CD4-positive, alpha-beta T cell treated with Interleukin-6 at 100 ng/mL for 8 hours (primary cell): Measurements from ENCODE around the gene LRFN2.
A peak's percentile ranks its signal among the peaks of the same experiment; 100 is the strongest.

Source experiments
- DNase-seq: peaks from one replicate; pipeline ENCODE4 v3.0.0-alpha.2; 2020; ENCODE audit warnings: mixed read lengths, low spot score

Gene LRFN2

DNA sequence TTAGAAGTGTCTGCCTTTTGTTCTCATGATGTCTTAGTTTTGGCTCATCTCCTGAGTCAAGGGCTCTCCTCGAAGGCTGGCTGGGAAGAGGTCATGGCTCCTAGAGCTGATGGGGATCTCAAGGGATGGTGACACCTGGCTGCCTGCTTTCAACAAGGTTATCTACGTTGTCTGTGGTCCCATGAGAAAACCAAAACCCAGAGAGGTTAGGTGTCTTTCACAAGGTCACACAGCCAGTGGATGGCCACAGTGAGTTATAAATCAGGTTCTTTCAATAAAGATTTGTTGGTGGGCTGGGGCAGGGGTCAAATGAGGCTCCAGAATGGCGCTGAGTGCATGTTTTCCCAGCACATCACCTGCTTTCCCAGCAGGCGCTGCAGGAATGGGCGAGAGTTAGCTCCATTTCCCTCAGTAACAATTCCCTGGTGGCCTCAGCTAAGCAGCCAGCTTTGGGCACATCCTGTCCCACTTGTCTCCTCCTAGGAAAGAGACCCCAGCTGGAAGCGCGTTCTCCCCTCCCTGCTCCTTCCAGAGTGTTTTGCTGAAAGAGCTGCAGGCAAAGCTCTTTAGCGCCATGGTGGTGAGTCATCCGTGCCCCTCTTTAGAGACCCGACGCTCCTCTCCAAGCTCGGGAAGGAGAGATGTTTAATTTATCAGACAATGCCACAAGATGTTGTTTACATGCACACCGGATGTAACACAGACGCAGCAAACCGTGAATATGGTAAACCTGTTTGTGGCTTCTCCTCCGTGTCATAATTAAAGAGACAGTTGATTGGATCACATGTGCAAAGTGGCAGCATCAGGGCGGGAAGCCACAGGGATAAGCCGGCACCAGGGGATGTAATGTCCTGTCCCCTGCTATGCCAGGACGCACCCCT lies 109.7 kb downstream of the LRFN2 start:
- DNase-seq = peak; percentile 2

DNA sequence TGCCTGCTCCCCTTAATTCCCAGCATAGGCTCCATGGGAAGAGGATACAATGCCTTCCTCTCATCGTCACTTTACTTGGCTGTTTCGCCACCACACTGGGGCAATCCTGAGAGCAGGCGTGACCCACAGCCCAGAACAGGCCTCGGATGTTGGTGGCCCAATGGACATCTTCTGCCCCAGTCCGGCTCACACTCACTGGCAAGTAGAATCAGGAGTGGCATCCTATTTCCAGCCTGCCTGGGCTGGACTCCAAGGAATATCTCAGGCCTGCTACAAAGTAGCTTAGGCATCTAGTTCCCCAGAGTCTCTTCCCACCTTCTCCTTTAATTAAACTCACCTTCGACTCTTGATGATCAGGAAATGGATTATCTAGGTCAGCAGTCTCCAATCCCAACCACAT lies 110.5 kb downstream of the LRFN2 start:
- DNase-seq = no peak

DNA sequence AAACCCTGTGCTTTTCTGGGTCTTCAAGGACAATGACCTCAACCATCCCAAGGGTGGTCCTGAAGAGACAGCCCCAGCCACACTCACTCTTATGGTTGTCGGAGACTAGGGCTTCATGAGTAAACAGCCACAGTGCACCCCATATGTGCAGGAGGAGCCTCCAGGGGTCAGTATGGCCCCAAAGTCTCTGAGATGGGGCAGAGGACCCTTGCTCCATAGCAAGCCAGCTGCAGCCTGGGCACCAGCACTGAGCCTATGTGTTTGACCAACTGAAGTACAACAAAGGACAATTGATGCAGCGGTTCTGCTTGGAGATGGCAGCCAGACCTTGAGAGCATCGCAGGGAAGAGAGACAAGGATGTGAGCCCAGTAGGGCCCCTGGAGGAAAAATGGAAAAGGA lies 112.2 kb downstream of the LRFN2 start:
- no peak for DNase-seq

DNA sequence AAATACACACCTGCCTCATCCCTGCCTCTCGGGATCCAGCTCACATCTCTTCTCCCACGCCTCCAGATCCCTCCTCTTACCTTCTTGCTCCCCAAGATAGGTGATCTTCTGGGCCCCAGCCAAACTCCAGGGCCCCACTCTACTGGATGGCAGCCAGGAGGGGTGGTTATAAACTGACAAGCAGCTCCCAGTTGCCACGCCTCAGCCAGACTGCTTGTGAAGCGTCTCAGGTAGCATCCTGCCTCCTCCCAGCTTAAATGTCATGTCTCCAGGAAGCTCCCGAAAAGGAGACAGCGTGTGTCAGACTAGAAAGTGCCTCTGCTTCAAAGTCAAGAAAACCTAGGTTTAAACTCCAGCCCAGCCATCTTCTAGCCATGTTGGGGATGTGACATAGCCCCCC lies 114.1 kb downstream of the LRFN2 start:
- DNase-seq = no peak

DNA sequence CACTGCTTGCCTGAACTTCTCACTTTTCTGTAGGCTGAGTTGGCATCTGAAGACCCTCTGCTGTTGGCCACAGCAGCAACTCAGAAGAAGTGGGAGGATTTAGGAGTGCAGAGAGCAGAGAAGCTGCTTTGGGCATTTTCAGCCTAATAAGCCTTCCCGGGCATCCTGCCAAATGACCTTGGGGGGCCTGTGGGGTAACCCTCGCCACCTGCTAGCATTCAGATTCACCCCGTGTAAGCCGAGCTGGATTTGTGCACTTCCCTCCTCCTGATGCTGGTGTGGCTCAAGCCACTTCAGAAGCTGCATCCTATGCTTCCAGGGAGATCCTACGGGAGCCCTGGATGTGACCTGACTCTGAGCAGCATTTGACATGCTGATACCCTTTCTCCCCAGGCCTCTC lies 114.8 kb downstream of the LRFN2 start:
- DNase-seq = no peak

DNA sequence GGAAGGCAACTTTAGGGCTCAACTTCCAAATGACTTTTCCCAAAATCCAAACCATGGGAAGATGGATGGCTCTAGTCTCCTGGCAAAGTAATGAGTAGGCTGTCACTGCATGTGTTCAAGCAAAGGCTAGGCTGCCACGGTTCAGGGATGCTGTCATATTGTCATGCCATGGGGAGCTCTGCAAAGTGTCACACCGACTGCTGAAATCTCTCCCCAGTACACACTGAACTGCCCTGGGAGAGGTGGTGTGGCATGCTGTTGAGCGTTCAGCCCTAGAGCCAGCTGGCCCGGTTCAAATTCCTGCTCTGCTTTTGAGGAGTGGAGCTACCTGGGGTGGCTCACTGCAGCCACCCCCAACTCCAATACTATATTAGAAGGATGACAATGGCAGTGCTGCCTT lies 115.9 kb downstream of the LRFN2 start:
- DNase-seq = no peak

DNA sequence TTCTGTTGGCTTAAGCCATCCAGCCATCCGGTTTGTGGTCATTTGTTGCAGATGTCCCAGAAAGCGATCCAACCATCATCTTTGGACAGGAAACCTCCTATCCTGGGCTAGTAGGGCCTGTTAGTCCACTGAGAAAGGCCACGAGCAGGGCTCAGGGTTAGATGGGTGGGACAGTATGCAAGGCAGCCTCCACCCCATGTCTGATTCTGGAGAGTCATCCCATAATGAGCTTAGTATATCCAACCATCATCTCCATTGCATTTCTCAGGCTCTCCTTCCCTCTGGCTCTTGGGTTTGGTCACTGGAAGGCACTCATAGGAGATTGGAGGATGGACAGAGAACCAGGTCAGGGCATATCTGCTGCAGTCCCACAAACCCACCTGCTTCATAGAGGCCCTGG lies 117.8 kb downstream of the LRFN2 start:
- no peak for DNase-seq

DNA sequence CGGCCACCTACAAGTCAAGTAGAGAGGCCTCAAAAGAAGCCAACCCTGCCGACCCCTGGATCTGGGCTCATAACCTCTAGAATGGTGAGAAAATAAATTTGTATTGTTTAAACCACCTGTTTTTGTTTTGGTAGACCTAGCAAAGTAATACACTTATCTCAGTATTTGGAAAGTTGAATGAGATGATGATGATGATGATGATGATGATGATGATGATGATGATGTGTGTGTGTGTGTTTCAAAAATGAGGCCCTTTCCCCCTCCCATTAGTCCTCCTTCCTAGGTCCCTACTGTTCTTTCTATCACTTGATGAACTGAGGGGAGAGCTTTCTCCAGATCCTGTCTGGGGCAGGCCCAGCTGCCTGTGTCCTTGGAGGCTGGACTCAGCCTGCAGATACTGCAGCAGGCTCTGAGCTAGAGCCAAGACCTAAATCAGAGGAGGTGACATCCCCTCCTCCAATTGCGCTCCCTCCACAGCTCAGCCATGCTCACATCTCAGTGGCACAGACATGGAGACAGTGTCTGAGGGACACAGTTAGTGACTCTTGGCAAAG lies 120.1 kb downstream of the LRFN2 start:
- DNase-seq = no peak

DNA sequence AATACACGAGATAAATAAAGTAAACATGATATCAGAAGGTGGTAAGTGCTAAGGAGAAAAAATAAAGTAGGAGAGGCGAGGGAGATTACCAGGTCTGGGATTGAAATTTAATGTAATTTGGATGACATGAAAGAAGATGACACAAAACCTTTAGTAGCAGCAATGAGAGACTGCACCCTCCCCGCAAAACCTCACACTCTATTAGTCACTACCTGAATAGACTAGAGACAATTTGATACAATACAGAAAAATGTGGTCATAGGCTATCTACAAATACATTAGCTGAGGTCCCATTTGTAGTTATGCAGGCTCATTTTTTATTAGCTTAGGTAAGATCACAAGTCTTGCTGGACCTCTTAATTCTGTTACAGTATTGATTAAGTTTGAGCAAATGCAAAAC lies 125.5 kb downstream of the LRFN2 start:
- no peak for DNase-seq

DNA sequence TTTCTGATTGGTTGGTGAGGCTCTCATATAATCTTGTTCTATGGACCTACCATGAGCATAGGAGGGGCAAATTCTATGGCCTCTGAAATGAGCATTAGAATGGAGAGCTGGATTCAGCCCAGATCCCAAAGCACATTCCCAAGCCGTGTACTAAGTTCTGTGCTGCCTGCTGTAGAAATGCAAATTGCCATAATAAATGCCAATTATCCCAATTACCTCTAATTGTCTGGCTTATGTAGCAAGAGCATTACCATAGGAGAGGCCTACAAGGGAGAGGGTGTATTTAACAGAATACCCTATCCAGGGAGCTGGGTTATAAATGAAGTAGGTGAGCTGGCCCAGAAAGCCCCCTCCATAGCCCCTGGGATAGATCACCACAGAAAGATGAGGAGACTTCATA lies 126.8 kb downstream of the LRFN2 start:
- no peak for DNase-seq

DNA sequence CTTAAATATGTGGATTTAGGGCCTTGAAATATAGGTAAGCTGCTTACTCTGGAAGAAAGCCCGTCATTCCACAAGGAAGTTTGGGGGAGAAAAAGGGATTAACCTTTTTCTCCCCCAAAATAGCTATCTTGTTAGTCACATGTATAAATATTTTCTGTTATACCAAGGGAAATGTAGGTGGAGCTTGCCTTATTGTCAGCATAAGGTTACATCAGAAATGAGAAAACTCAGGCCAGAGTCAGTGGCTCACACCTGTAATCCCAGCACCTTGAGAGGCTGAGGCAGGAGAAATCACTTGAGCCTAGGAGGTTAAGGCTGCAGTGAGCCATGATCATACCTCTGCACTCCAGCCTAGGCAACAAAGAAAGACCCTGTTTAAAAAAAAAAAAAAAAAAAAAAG lies 129.9 kb downstream of the LRFN2 start:
- no peak for DNase-seq

DNA sequence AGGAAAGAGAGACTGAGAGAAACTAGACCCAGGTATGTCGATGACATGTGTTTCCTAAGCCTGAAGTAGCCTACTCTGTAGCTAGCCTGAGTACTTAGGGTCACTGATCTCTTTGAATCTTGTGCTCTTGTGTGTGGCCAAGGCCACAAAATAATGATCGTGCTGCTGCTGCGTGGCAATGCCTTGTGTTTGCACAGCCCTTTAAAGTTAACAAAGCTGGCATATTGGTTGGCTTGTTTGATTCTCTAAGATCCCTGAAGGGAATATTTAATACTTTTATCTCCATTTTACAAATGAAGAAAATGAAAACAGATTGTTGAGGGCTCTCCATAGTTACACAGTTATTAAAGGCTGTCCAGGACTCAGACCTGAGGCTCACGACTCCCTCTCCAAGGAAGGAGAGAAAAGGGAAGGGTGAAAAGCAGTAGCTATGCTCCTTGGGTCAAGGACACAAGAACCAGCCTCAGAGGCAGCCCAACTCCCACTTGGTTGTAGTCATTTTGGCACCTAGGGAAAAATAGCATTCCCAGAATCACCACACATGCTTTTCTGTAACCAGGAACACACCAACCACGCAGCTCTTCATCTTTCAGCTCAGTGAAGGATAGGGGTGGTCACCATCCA lies 130.7 kb downstream of the LRFN2 start:
- DNase-seq = no peak

DNA sequence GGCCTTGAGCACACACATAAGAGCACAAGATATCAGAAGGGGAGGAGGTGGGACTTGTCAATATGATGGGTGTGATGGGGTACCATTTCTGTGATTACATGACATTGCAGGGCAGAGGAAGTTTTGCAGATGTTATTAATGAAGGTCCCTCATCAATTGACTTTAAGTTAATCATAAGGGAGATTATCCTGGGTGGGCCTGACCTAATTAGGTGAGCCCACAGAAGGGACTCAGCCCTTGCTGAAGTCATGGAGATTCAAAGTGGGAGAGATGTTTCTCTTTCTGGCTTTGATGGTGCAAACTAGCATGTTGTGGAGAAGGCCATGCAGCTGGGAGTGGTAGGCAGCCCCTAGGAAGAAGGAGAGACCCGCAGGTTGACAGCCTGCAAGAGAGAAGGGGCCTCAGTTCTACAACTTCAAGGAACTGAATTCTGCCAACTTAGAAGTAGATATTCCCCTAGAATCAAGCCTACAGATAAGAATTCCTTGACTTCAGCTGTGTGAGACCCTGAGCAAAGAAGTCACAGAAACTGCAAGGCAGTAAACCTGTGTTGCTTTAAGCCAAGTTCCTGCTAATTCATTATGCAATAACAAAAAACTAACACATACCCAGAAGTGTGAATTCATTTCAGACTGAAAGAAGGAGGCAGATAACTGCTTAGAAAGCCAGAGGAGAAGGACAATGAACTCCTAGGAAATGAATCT lies 131.3 kb downstream of the LRFN2 start:
- DNase-seq = no peak

DNA sequence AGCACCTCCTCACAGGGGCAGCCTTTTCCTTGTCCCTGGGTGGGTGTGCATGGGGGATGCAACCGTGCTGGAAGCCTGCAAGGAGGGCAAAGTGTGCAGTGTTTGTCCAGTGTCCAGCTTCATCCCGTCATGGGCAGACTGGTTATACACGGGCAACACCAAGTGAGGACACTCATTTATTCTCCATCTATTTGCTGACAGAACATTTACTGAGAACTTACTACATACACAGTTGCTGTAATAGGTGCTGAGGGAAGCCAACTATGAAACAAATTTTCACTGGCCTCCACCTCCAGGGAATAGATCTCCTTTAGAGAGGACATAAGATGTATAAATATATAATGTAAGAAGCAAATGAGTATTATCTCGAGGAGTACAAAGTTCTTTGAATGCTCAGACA lies 136.7 kb downstream of the LRFN2 start:
- DNase-seq = no peak

DNA sequence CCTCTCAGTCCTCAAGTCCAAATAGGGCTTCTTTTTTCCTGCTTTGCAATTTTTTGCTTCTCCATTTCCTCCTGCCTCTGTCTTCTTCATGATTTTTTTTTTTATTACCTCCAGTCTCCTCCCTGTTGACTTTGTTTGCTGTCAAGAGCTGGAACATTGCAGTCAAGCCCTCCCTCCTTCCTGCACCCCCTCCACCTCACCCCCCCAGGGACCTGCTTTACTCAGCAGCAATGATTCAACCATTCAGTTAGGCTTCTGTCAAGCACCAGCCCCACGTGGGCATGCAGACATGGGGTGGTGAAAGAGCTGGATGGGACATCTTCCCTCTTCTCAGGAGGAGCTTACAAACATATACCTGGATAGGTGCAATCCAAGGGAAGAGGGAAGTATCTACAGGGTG lies 142.4 kb downstream of the LRFN2 start:
- no peak for DNase-seq

DNA sequence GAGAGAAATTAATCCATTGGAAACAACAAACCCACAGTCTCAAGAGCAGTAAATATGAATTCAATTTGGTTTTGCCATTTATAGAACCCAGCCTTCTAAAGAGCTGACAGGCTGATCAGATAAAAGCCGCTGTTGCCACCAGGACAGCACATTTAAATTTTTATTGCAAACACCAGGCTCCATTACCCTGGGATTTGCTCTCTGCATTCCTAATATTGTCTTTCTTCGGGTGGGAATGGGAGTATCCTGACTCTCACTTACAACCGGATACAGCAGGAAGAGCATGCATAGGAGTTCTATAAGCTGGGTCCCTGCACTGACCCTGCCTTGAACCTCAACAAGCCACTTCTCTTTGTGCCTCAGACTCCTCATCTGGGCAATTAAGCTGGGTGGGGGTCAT lies 142.9 kb downstream of the LRFN2 start:
- DNase-seq = no peak

DNA sequence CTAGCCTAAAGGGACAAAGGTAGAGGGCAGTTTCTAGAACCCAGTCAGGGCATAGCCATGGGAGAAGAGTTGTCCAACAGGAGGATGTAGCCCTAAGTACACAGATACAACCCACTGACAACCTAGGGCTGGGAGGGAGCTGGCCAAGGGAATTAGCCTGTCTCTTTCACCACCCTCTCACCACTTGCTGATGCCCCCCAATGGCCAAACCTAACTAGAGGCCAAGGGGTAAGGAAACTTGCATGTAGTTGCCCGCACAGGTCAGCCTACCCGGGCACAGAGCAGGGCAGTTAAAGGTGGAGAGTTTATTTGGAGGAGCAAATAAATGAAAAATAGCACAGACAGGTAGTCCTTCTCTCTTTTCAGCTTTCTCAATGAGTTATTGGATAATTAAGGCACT lies 143.3 kb downstream of the LRFN2 start:
- no peak for DNase-seq

DNA sequence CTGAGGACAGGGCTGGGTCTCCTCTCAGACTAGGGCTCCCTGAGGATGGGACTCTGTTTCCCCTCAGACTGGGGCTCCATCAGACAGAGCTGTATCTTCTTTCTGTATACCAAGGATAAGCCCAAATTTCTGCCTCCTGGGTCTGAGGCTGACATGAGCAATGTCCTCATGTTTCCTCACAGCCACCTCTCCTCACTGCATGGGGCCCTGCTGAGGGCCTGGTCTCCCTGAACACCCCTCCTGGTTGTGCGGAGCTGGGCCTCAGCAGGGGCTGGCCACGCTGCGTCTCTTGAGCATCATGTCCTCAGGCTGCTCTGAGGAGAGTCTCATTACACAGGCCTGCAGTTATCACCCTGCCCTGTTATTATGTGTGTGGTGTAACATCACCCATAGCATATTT lies 144.6 kb downstream of the LRFN2 start:
- DNase-seq = no peak

DNA sequence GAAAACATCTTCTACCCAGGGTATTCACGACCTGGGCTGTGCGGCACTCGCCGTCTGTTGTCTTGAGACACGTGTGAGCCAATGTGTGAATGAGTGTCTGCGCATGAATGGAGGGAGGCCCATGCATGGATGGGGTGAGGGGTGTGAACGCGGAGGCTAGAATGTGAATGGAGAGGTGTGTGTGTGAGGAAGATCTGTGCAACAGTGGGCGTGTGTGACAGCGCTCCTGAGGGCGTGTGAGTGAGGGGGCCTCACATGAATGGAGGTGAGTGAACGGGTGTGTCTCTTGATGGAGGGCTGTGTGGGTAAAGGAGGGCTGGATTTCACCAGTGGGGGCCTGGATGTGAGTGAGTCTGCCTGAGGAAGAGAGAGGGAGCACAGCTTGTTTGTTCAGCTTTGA lies 146.0 kb downstream of the LRFN2 start:
- no peak for DNase-seq

DNA sequence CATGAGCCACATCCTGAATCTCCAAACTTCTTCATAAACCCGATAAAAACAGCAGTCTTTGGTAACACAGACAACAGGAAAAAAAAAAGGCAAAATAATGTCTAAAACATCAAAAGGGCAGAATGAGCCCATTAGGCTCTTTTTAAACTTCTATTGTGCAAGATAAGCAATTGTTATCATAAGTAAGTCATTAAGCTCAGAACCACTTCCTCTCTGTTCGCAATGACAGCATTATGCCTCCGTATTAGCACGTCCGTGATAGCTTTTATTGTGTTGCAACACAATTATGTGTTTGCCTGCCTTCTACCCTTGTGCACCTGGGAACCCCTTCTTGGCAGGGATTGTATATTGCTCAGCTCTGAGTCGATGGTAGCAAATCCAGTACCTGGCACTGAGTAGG lies 147.1 kb downstream of the LRFN2 start:
- DNase-seq = no peak

DNA sequence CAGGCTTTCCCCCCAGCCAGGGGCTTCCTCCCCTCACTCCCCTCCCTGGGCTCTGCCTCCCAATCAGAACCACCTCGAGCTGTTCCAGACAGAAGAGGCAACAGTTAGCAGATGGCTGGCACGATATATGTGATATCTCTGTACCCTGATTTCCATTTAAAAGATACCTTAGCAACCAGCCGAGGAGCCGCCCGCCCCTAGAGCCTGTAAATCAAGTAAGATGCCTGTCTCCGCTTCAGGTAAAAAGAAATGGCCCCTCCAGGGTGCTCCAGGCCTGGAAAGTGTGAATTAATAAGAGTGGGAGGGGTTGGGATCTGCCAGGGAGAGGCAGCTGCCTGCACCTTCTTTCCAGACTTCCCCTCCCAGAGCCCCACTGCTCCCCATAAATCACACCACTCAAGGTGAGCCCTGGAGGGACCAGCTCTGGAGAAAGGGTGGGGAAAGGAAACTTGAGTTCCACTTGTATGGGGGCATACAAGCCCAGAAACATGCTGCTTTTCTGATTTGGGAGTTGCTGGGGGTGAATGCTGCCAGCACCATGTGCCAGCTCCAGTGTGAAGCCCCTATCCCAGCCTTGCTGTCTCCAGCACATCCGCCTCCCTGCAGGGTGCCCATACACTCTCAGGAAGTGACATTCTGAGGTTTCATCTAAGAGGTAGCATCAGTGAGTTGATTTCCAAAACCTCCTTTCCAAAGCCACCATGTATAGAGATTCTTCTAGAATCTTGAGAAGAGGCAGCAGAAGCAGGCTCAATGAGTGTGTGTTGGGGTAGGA lies 148.0 kb downstream of the LRFN2 start:
- no peak for DNase-seq

DNA sequence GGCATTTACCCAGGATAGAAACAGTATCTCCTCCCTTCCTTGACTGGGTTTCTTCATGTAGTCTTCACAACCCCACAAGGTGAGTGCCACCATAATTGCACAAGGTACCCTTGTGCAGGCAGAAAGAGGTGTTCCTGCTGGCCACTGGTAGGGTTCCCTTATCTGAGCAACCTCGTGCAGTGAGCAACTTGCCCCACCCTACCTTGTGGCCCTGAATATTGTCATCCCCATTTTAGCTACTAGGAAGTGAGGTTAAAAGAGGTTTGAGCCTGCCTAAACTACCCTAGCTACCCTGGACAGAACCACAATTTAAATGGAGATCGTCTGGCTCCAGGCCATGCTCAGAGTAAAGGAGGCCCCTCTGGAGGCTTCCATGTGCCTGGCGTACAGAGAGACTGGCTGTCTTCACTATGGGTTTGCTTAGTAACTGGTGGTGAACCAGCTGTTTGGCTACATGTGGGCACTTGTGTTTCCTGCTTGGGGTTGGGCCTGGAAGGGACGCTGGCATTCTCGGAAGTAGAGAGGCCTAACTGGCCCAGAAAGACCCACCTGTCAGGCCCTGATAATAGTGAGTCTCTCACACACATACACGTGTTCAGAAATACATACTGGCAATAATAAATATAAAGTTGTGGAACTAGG lies 148.8 kb downstream of the LRFN2 start:
- no peak for DNase-seq
